H9 (cell line): Measurements from ENCODE around the gene GPR87. TPM values are rescaled to one million over a fixed set of nuclear protein-coding genes. Genes with fewer than 3 reads are reported as not detected.

Source experiments
- DNase-seq: peaks from one replicate; pipeline ENCODE4 v3.0.0-alpha.2; 2017
- H2AFZ ChIP-seq: one replicate; pipeline ENCODE4 v1.6.1; 2013; ENCODE audit warnings: mild to moderate bottlenecking, low read length, control low read depth, moderate library complexity
- H2AK5ac ChIP-seq: 2 replicates; pipeline ENCODE4 v1.6.1; 2013; ENCODE audit warnings: low read length, control low read depth, mixed read lengths; ENCODE audit not compliant: insufficient read length
- H2BK120ac ChIP-seq: one replicate; pipeline ENCODE4 v1.6.1; 2013; ENCODE audit warnings: low read depth, mild to moderate bottlenecking, low read length, control low read depth, inconsistent platforms; ENCODE audit not compliant: poor library complexity, severe bottlenecking
- H2BK12ac ChIP-seq: 2 replicates; pipeline ENCODE4 v1.6.1; 2013; ENCODE audit warnings: low read length, control low read depth, mixed read lengths, low read depth; ENCODE audit not compliant: insufficient read length
- H2BK15ac ChIP-seq: 2 replicates; pipeline ENCODE4 v1.6.1; 2013; ENCODE audit warnings: low read depth, low read length, control low read depth
- H2BK20ac ChIP-seq: one replicate; pipeline ENCODE4 v1.6.1; 2013; ENCODE audit warnings: low read depth, mild to moderate bottlenecking, low read length, control low read depth, inconsistent platforms; ENCODE audit not compliant: poor library complexity, severe bottlenecking
- H2BK5ac ChIP-seq: 2 replicates; pipeline ENCODE4 v1.6.1; 2013; ENCODE audit warnings: low read length, control low read depth, mixed read lengths; ENCODE audit not compliant: insufficient read length
- H3K14ac ChIP-seq: 2 replicates; pipeline ENCODE4 v1.6.1; 2013; ENCODE audit warnings: low read length, control low read depth; ENCODE audit not compliant: insufficient read depth
- H3K18ac ChIP-seq: 2 replicates; pipeline ENCODE4 v1.6.1; 2013; ENCODE audit warnings: low read depth, mild to moderate bottlenecking, mixed read lengths, low read length, control low read depth; ENCODE audit not compliant: insufficient read length
- H3K23ac ChIP-seq: 2 replicates; pipeline ENCODE4 v1.6.1; 2013; ENCODE audit warnings: low read length, control low read depth, mixed read lengths, low read depth; ENCODE audit not compliant: insufficient read length
- H3K23me2 ChIP-seq: 2 replicates; pipeline ENCODE4 v1.6.1; 2013; ENCODE audit warnings: low read depth, mild to moderate bottlenecking, mixed read lengths, low read length, control low read depth; ENCODE audit not compliant: insufficient read length, poor library complexity, severe bottlenecking
- H3K27ac ChIP-seq: 2 replicates; pipeline ENCODE4 v1.5.1; 2013; ENCODE audit warnings: low read length, control low read depth, mixed read lengths, low read depth; ENCODE audit not compliant: insufficient read length
- H3K27me3 ChIP-seq: 2 replicates; pipeline ENCODE4 v1.6.1; 2013; ENCODE audit warnings: low read length, control low read depth, inconsistent platforms; ENCODE audit not compliant: insufficient read depth
- H3K4ac ChIP-seq: 2 replicates; pipeline ENCODE4 v1.6.1; 2013; ENCODE audit warnings: low read depth, mild to moderate bottlenecking, control low read depth, inconsistent platforms, low read length, moderate library complexity
- H3K4me1 ChIP-seq: 2 replicates; pipeline ENCODE4 v1.6.1; 2013; ENCODE audit warnings: low read length, control low read depth, inconsistent platforms; ENCODE audit not compliant: insufficient read depth
- H3K4me2 ChIP-seq: 2 replicates; pipeline ENCODE4 v1.6.1; 2013; ENCODE audit warnings: low read length, control low read depth, mixed read lengths; ENCODE audit not compliant: insufficient read length, insufficient read depth
- H3K56ac ChIP-seq: 2 replicates; pipeline ENCODE4 v1.6.1; 2013; ENCODE audit warnings: low read depth, mild to moderate bottlenecking, mixed read lengths, low read length, control low read depth; ENCODE audit not compliant: insufficient read length
- H3K79me1 ChIP-seq: 2 replicates; pipeline ENCODE4 v1.6.1; 2013; ENCODE audit warnings: low read depth, mild to moderate bottlenecking, moderate library complexity, low read length, control low read depth, inconsistent platforms; ENCODE audit not compliant: insufficient read depth, poor library complexity, severe bottlenecking
- H3K79me2 ChIP-seq: 2 replicates; pipeline ENCODE4 v1.6.1; 2013; ENCODE audit warnings: low read length, control low read depth, inconsistent platforms; ENCODE audit not compliant: insufficient read depth
- H3K9ac ChIP-seq: 2 replicates; pipeline ENCODE4 v1.6.1; 2013; ENCODE audit warnings: low read length, control low read depth, mixed read lengths; ENCODE audit not compliant: insufficient read length; ENCODE audit errors: extremely low read depth
- H3K9me3 ChIP-seq: one replicate; pipeline ENCODE4 v1.6.1; 2013; ENCODE audit warnings: low read depth, low read length, inconsistent platforms; ENCODE audit not compliant: control insufficient read depth
- H3T11ph ChIP-seq: one replicate; pipeline ENCODE4 v1.6.1; 2013; ENCODE audit warnings: mild to moderate bottlenecking, low read length, control low read depth, inconsistent platforms
- H4K20me1 ChIP-seq: one replicate; pipeline ENCODE4 v1.6.1; 2013; ENCODE audit not compliant: control insufficient read depth, insufficient read length, insufficient read depth
- H4K5ac ChIP-seq: 2 replicates; pipeline ENCODE4 v1.6.1; 2013; ENCODE audit warnings: low read depth, mild to moderate bottlenecking, mixed read lengths, low read length, control low read depth; ENCODE audit not compliant: insufficient read length
- H4K8ac ChIP-seq: replicated peaks from 2 replicates; pipeline ENCODE4 v1.6.1; 2013; ENCODE audit warnings: low read length, control low read depth, mixed read lengths, low read depth; ENCODE audit not compliant: insufficient read length
- H4K91ac ChIP-seq: 2 replicates; pipeline ENCODE4 v1.6.1; 2013; ENCODE audit warnings: low read depth, mild to moderate bottlenecking, moderate library complexity, mixed read lengths, low read length, control low read depth; ENCODE audit not compliant: insufficient read length
- H3K27ac Mint-ChIP-seq, 3 experiments: 2 replicates in 2 of 3; 3 replicates in 1 of 3; pipeline ENCODE4 v1.8.0; 2020 to 2021; ENCODE audit warnings: mixed read lengths in 3 of 3, mild to moderate bottlenecking in 1 of 3, moderate library complexity in 1 of 3
- H3K27me3 Mint-ChIP-seq: 2 replicates; pipeline ENCODE4 v1.8.0; 2021; ENCODE audit warnings: low read depth, mild to moderate bottlenecking, moderate library complexity, mixed read lengths
- H3K36me3 Mint-ChIP-seq, 3 experiments: 2 replicates in 2 of 3; 3 replicates in 1 of 3; pipeline ENCODE4 v1.8.0; 2020 to 2021; ENCODE audit warnings: low read depth in 3 of 3, mixed read lengths in 3 of 3; ENCODE audit not compliant: insufficient read depth in 1 of 3
- H3K4me1 Mint-ChIP-seq, 2 experiments: 2 replicates each; pipeline ENCODE4 v1.8.0; 2020; ENCODE audit warnings: mixed read lengths in 2 of 2
- H3K4me3 Mint-ChIP-seq, 2 experiments: 2 replicates in 1 of 2; 3 replicates in 1 of 2; pipeline ENCODE4 v1.8.0; 2020 to 2021; ENCODE audit warnings: mild to moderate bottlenecking in 2 of 2, mixed read lengths in 2 of 2, moderate library complexity in 1 of 2
- H3K9me3 Mint-ChIP-seq, 2 experiments: 2 replicates in 1 of 2; 3 replicates in 1 of 2; pipeline ENCODE4 v1.8.0; 2020; ENCODE audit warnings: mild to moderate bottlenecking in 2 of 2, mixed read lengths in 2 of 2, moderate library complexity in 1 of 2
- CTCF ChIP-seq: fragments of 200-600 bp; sonication (generic); conservative IDR thresholded peaks from 3 replicates; pipeline ENCODE4 v1.8.0; 2021; ENCODE audit warnings: antibody characterized with exemption, mild to moderate bottlenecking
- WGBS: extraction: QIAGEN DNeasy Blood & Tissue Kit; methylation state at CpG from one replicate; pipeline ENCODE4 v1.1.7; 2013; ENCODE audit warnings: missing lambda C conversion rate, low lambda C conversion rate, mixed read lengths; ENCODE audit not compliant: insufficient read length; ENCODE audit errors: extremely low coverage; 5-methylcytosine and 5-hydroxymethylcytosine counted together
- total RNA-seq: library from RNA; stranded (reverse); gene quantifications from 2 replicates; pipeline ENCODE4 v1.2.1, GENCODE V29; 2021

Gene GPR87
- total RNA-seq, 1 experiment from 2014 or later, result 0.33 TPM

- WGBS, result no CpG with 5 or more reads among the region's 1 CpG
- H2BK20ac ChIP-seq, result no peak overlapping the region
- Mint-ChIP-seq H3K36me3 (no peaks in the 10 kb centered on the region), H3K4me1 (peaks cover 5% of the 10 kb centered on the region in 2 experiments), H3K27me3 (no peaks in the 10 kb centered on the region), H3K27ac (no peak overlapping the region), H3K9me3 (no peaks in the 10 kb centered on the region), H3K4me3 (no peak overlapping the region)
- no peak overlapping the region for H2BK12ac ChIP-seq
- H3T11ph ChIP-seq, result no peak overlapping the region
- no peaks in the 10 kb centered on the region for H3K79me2 ChIP-seq
- no peak overlapping the region for H4K5ac ChIP-seq
- no peak overlapping the region for H4K91ac ChIP-seq
- no peak overlapping the region for H2BK120ac ChIP-seq
- no peak for DNase-seq
- no peak overlapping the region for H2AFZ ChIP-seq
- no peaks in the 10 kb centered on the region for H4K20me1 ChIP-seq
- no peak overlapping the region for H3K14ac ChIP-seq
- H3K4ac ChIP-seq, result no peak overlapping the region
- H3K27ac ChIP-seq, result no peak overlapping the region
- H2AK5ac ChIP-seq, result no peak overlapping the region
- H3K23ac ChIP-seq, result no peak overlapping the region
- H3K9me3 ChIP-seq, result no peaks in the 10 kb centered on the region
- no peak for TF ChIP-seq CTCF
- H3K56ac ChIP-seq, result no peak overlapping the region
- H3K79me1 ChIP-seq, result no peaks in the 10 kb centered on the region
- no peak overlapping the region for H3K4me2 ChIP-seq
- H4K8ac ChIP-seq, result no peak overlapping the region
- no peaks in the 10 kb centered on the region for H3K27me3 ChIP-seq
- no peak overlapping the region for H2BK15ac ChIP-seq
- no peak overlapping the region for H3K9ac ChIP-seq
- H3K23me2 ChIP-seq, result no peaks in the 10 kb centered on the region
- H3K18ac ChIP-seq, result no peak overlapping the region
- H3K4me1 ChIP-seq, result no peaks in the 10 kb centered on the region
- H2BK5ac ChIP-seq, result no peak overlapping the region
Observed at GRCh38 chr3:151285940-151286339, 30.7 kb downstream of the GPR87 start.
